Nephron (organoid): ENCODE measurements around the gene HELQ.
A peak's percentile ranks its signal among the peaks of the same experiment; 100 is the strongest.

Experiments
- H3K27ac Mint-ChIP-seq, 3 experiments: 2 replicates each; pipeline ENCODE4 v1.8.0; 2020; ENCODE audit warnings: mixed read lengths in 3 of 3, mild to moderate bottlenecking in 2 of 3, moderate library complexity in 1 of 3
- H3K27me3 Mint-ChIP-seq: 2 replicates; pipeline ENCODE4 v1.8.0; 2021; ENCODE audit warnings: low read depth, mild to moderate bottlenecking, moderate library complexity, mixed read lengths
- H3K36me3 Mint-ChIP-seq: 2 replicates; pipeline ENCODE4 v1.8.0; 2020; ENCODE audit warnings: low read depth, mixed read lengths
- H3K4me1 Mint-ChIP-seq: 2 replicates; pipeline ENCODE4 v1.8.0; 2020; ENCODE audit warnings: mixed read lengths
- H3K4me3 Mint-ChIP-seq, 3 experiments: 2 replicates each; pipeline ENCODE4 v1.8.0; 2020; ENCODE audit warnings: mild to moderate bottlenecking in 3 of 3, mixed read lengths in 3 of 3, moderate library complexity in 2 of 3
- H3K9me3 Mint-ChIP-seq: 2 replicates; pipeline ENCODE4 v1.8.0; 2020; ENCODE audit warnings: mixed read lengths
- TF ChIP-seq, protein P1 (sequence below), 3 experiments: fragments of 200-600 bp; sonication (generic); IDR thresholded peaks; one replicate each; pipeline ENCODE4 v1.5.0; 2021; ENCODE audit warnings: antibody characterized with exemption in 3 of 3; ENCODE audit not compliant: unreplicated experiment in 3 of 3

HELQ gene

DNA sequence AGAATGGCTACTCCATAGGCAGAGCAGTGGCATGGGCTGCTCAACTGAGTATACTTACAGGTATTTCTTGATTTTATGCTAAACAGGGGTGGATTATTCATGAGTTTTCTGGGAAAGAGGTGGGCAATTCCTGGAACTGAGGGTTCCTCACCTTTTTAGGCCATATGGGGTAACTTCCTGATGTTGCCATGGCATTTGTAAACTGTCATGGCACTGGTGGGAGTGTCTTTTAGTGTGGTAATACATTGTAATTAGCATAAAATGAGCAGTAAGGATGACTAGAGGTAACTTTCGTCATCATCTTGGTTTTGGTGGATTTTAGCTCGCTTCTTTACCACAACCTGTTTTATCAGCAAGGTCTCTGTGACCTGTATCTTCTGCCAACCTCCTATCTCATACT, 72.8 kb downstream of the HELQ start:
- no peak overlapping the region for H3K27ac Mint-ChIP-seq
- peaks cover 5% of the 10 kb centered on the region for H3K36me3 Mint-ChIP-seq
- H3K27me3 Mint-ChIP-seq = peaks cover 10% of the 10 kb centered on the region
- H3K4me3 Mint-ChIP-seq = no peak overlapping the region
- TF ChIP-seq, protein P1, sequence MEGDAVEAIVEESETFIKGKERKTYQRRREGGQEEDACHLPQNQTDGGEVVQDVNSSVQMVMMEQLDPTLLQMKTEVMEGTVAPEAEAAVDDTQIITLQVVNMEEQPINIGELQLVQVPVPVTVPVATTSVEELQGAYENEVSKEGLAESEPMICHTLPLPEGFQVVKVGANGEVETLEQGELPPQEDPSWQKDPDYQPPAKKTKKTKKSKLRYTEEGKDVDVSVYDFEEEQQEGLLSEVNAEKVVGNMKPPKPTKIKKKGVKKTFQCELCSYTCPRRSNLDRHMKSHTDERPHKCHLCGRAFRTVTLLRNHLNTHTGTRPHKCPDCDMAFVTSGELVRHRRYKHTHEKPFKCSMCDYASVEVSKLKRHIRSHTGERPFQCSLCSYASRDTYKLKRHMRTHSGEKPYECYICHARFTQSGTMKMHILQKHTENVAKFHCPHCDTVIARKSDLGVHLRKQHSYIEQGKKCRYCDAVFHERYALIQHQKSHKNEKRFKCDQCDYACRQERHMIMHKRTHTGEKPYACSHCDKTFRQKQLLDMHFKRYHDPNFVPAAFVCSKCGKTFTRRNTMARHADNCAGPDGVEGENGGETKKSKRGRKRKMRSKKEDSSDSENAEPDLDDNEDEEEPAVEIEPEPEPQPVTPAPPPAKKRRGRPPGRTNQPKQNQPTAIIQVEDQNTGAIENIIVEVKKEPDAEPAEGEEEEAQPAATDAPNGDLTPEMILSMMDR (IDR thresholded peaks at IDR 0.05; ENCODE audit: unreplicated experiment in 3 of 3) = no peak
- peaks cover 14% of the 10 kb centered on the region for H3K4me1 Mint-ChIP-seq
- peaks cover 28% of the 10 kb centered on the region for H3K9me3 Mint-ChIP-seq

DNA sequence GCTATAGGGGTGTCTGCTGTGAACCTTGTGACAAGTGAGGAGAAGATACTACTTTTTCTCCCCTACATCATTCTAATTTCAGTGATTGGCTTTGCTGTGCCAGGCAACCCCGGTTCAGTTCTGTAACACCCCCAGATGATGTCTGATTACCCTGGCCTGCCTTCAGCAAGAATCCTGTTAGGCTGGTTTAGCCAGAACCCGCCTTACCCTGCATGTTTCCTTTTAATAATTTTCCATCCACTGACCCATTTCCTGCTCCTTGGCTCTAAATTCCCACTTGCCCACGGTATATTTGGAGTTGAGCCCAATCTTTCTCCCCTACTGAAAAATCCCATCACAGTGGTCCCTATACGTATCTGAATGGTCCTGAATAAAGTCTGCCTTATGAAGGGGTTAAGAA, 74.5 kb downstream of the HELQ start:
- TF ChIP-seq, protein P1 (IDR thresholded peaks at IDR 0.05; ENCODE audit: unreplicated experiment in 3 of 3) = no peak
- Mint-ChIP-seq H3K36me3 (peaks cover 5% of the 10 kb centered on the region), H3K9me3 (peaks cover 40% of the 10 kb centered on the region), H3K4me1 (no peaks in the 10 kb centered on the region), H3K27ac (no peak overlapping the region), H3K27me3 (peaks cover 10% of the 10 kb centered on the region), H3K4me3 (no peak overlapping the region)

DNA sequence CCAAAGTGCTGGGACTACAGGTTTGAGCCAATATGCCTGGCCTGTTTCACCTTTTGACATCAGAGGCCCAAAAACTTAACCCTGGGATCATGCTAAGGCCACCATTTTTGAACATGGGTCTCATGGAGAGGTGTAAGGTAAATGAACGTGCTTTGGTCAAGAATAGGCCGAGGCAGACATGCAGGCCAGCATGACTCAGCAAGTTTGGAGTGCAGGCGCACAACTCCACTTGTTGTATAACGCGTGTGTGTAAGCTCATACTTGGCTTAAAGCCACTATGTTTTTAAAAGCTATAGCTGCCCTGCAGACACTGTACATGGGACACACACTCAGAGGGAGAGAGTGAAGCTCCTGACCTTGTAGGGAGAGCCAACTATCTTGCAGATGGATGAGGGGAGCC, 77.2 kb downstream of the HELQ start:
- TF ChIP-seq, protein P1 (IDR thresholded peaks at IDR 0.05; ENCODE audit: unreplicated experiment in 3 of 3) = no peak
- no peak overlapping the region for H3K27ac Mint-ChIP-seq
- no peak overlapping the region for H3K4me3 Mint-ChIP-seq
- H3K9me3 Mint-ChIP-seq = peaks cover 40% of the 10 kb centered on the region
- H3K4me1 Mint-ChIP-seq = no peaks in the 10 kb centered on the region
- peaks cover 10% of the 10 kb centered on the region for H3K27me3 Mint-ChIP-seq
- H3K36me3 Mint-ChIP-seq = peaks cover 5% of the 10 kb centered on the region

DNA sequence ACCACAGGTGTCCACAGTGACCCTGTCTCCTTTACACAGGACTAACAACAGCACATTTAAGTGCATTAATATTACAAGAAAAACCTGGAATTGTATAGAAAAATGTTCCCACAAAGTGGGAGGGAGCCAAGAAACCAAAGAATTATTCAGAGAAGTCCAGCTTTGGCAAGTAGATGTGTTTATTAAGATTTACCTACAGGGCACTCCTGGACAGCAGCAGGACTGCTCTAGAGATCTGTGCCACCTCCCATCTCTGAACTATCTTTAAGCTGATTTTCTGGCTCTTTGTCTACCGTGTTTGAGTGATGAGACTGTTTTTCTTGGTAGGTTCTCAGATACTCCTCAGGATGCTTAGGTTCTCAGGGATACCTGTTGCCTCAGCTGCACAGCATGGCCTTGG, 82.7 kb downstream of the HELQ start:
- Mint-ChIP-seq H3K36me3 (no peaks in the 10 kb centered on the region), H3K27ac (peak overlapping the region in 1 of 3 experiments; percentile 33), H3K4me1 (no peaks in the 10 kb centered on the region), H3K4me3 (no peak overlapping the region), H3K9me3 (peaks cover 18% of the 10 kb centered on the region), H3K27me3 (no peaks in the 10 kb centered on the region)
- TF ChIP-seq, protein P1 (IDR thresholded peaks at IDR 0.05; ENCODE audit: unreplicated experiment in 3 of 3) = no peak

DNA sequence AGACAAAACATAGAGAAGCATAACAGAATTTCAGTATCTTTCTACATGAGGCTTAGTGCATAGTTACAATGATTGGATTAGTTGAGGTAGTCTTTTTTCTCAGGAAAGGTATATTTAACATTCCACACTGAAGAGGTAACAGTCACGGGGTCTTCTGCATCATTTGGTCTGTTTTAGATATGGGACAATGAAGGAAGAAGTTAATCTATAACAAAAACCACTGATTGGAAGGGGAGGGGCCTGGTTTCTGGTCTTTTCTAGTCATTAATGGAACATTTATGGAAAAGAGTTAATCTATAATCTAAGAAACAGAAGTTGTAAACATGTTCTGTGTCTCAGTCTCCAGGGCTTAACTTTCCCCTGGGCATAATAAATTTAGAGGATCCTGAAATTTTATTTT, 83.7 kb downstream of the HELQ start:
- H3K27me3 Mint-ChIP-seq = no peaks in the 10 kb centered on the region

DNA sequence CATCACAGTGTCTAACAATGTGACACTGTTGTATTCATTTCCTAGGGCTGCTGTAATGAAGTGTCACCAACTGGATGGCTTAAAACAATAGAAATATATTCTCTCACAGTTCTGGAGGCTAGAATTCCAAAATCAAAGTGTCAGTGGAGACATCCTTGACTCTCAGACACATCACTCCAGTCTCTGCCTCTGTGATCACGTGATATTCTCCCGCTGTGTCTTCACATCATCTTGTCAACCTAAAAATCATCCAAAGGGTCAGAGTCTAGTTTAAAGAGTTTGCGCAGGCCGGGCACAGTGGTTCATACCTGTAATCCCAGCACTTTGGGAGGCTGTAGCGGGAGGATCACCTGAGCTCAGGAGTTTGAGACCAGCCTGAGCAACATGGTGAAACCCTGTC, 84.4 kb downstream of the HELQ start:
- Mint-ChIP-seq H3K4me1 (no peaks in the 10 kb centered on the region), H3K4me3 (no peak overlapping the region), H3K9me3 (peaks cover 6% of the 10 kb centered on the region), H3K27me3 (no peaks in the 10 kb centered on the region), H3K36me3 (no peaks in the 10 kb centered on the region), H3K27ac (peak overlapping the region in 1 of 3 experiments; percentile 82)
- TF ChIP-seq, protein P1 (IDR thresholded peaks at IDR 0.05; ENCODE audit: unreplicated experiment in 3 of 3) = no peak

More for the DNA sequence above, 83.7 kb downstream of the HELQ start:
- TF ChIP-seq, protein P1 (IDR thresholded peaks at IDR 0.05; ENCODE audit: unreplicated experiment in 3 of 3) = no peak
- Mint-ChIP-seq H3K36me3 (no peaks in the 10 kb centered on the region), H3K4me3 (no peak overlapping the region), H3K27ac (peak overlapping the region; percentile 23 to 33 (median 31)), H3K9me3 (peaks cover 9% of the 10 kb centered on the region), H3K4me1 (no peaks in the 10 kb centered on the region)
